Sigmoid colon (tissue), 7 donors: ENCODE measurements around the gene CD34. TPM values are rescaled to one million over a fixed set of nuclear protein-coding genes. Genes with fewer than 3 reads are reported as not detected.

Experiments
- DNase-seq: peaks from one replicate; pipeline ENCODE4 v3.0.0-alpha.2; 2019
- H3K27ac ChIP-seq, 4 donors: fragments of 200-600 bp; sonication (generic); one replicate each; pipeline ENCODE4 v1.5.1; 2016 to 2019; ENCODE audit warnings: mild to moderate bottlenecking in 1 of 4
- H3K27me3 ChIP-seq, 3 donors: fragments of 200-600 bp; sonication (generic); one replicate each; pipeline ENCODE4 v1.5.1; 2019; ENCODE audit warnings: mild to moderate bottlenecking in 1 of 3
- H3K36me3 ChIP-seq, 4 donors: fragments of 200-600 bp; sonication (generic); one replicate each; pipeline ENCODE4 v1.5.1; 2016 to 2019
- H3K4me1 ChIP-seq, 4 donors: fragments of 200-600 bp; sonication (generic); one replicate each; pipeline ENCODE4 v1.5.1; 2017 to 2019
- H3K4me3 ChIP-seq, 4 donors: fragments of 200-600 bp; sonication (generic); one replicate each; pipeline ENCODE4 v1.5.1; 2017 to 2019; ENCODE audit warnings: mild to moderate bottlenecking in 2 of 4, moderate library complexity in 1 of 4
- H3K9me3 ChIP-seq, 4 donors: fragments of 200-600 bp in 3 of 4; sonication (generic) in 3 of 4; one replicate each; pipeline versions ENCODE4 v1.5.1 to v1.6.1; 2013 to 2019
- CTCF ChIP-seq, 4 experiments: fragments of 450-650 bp in 3 of 4; fragments of 200-600 bp in 1 of 4; IDR thresholded peaks; one replicate each; pipeline ENCODE4 v1.5.1; 2016 to 2019; ENCODE audit warnings: antibody characterized with exemption in 4 of 4, mild to moderate bottlenecking in 3 of 4, moderate library complexity in 2 of 4
- EP300 ChIP-seq, 4 donors: sonication (generic); formaldehyde crosslinking; IDR thresholded peaks; one replicate each; pipeline ENCODE4 v1.6.1; 2017; ENCODE audit warnings: antibody characterized with exemption in 4 of 4
- POLR2A ChIP-seq, 2 donors: fragments of 450-650 bp; IDR thresholded peaks; one replicate each; pipeline ENCODE4 v1.6.1; 2016; ENCODE audit warnings: antibody characterized with exemption in 2 of 2, mild to moderate bottlenecking in 2 of 2, moderate library complexity in 2 of 2
- POLR2AphosphoS5 ChIP-seq, 4 donors: sonication (generic); formaldehyde crosslinking; IDR thresholded peaks; one replicate each; pipeline ENCODE4 v1.6.1; 2017; ENCODE audit warnings: antibody characterized with exemption in 4 of 4
- WGBS, 2 donors: extraction: QIAGEN DNeasy Blood & Tissue Kit; methylation state at CpG; one replicate each; pipeline ENCODE4 v1.1.7; 2013; 5-methylcytosine and 5-hydroxymethylcytosine counted together
- intact Hi-C: fragments of 100-400 bp; cut with DNase I; formaldehyde crosslinking; loops from one replicate; pipeline ENCODE4 v1.15.1; 2023
- polyA plus RNA-seq, 3 donors: library from polyadenylated mRNA; stranded (reverse); fragments of 200-250 nt; gene quantifications; one replicate each; pipeline ENCODE4 v1.2.3, GENCODE V29; 2013
- total RNA-seq, 4 donors: library from RNA; depleted of rRNA; stranded (reverse); fragments of >200 nt; gene quantifications; one replicate each; pipeline ENCODE4 v1.1.0, GENCODE V29; 2016
- donor health status: healthy with polysubstance abuse.
- donor health status: Bipolar disorder and iron deficiency.
- donor health status: healthy.

CD34 gene
- total and polyA plus RNA-seq, 7 donors, result 1.8 to 58.7 (median 15.9) TPM

GRCh38 chr1:207844371-207844770 is 66.6 kb downstream of the CD34 start:
- peak overlapping the region in 1 of 4 donors; percentile 45 for H3K27ac ChIP-seq

GRCh38 chr1:207842506-207842905 is 68.4 kb downstream of the CD34 start:
- Histone ChIP-seq H3K4me3 (no peak overlapping the region), H3K9me3 (no peaks in the 10 kb centered on the region), H3K27me3 (no peaks in the 10 kb centered on the region), H3K27ac (no peak overlapping the region), H3K4me1 (peaks cover 0 to 79% (median 61%) of the 10 kb centered on the region in 4 donors), H3K36me3 (no peaks in the 10 kb centered on the region)
- intact Hi-C loops, result loop anchor here (1.0 kb wide), 1 partner anchor 18 kb away; no protein-coding TSS in a partner anchor
- 93 to 95% methylated on average over 6 of the region's 6 CpGs for WGBS, 2 donors
- DNase-seq, result no peak
- TF ChIP-seq POLR2A (IDR thresholded peaks at IDR 0.05) (no peak), EP300 (IDR thresholded peaks at IDR 0.05) (no peak), POLR2AphosphoS5 (IDR thresholded peaks at IDR 0.05) (no peak), CTCF (IDR thresholded peaks at IDR 0.05) (no peak)

More at GRCh38 chr1:207844371-207844770, 66.6 kb downstream of the CD34 start:
- intact Hi-C loops, result no loop called here
- H3K9me3 ChIP-seq, result no peaks in the 10 kb centered on the region
- H3K4me1 ChIP-seq, result peaks cover 0 to 79% (median 54%) of the 10 kb centered on the region in 4 donors
- DNase-seq, result no peak
- no peaks in the 10 kb centered on the region for H3K27me3 ChIP-seq
- WGBS, 2 donors, result 78 to 86% methylated on average over 2 of the region's 2 CpGs
- TF ChIP-seq CTCF (IDR thresholded peaks at IDR 0.05), result no peak
- TF ChIP-seq POLR2AphosphoS5 (IDR thresholded peaks at IDR 0.05), result no peak
- no peak for TF ChIP-seq EP300 (IDR thresholded peaks at IDR 0.05)
- TF ChIP-seq POLR2A (IDR thresholded peaks at IDR 0.05), result no peak
- no peaks in the 10 kb centered on the region for H3K36me3 ChIP-seq
- no peak overlapping the region for H3K4me3 ChIP-seq

GRCh38 chr1:207841901-207842300 is 69.0 kb downstream of the CD34 start:
- Histone ChIP-seq H3K4me3 (no peak overlapping the region), H3K36me3 (no peaks in the 10 kb centered on the region), H3K27ac (peak overlapping the region in 3 of 4 donors; percentile 6 to 32 (median 29)), H3K9me3 (no peaks in the 10 kb centered on the region), H3K27me3 (no peaks in the 10 kb centered on the region), H3K4me1 (peaks cover 0 to 79% (median 64%) of the 10 kb centered on the region in 4 donors)
- DNase-seq, result no peak
- intact Hi-C loops, result loop anchor here (1.0 kb wide), 1 partner anchor 18 kb away; no protein-coding TSS in a partner anchor
- TF ChIP-seq CTCF (IDR thresholded peaks at IDR 0.05), result no peak
- no peak for TF ChIP-seq EP300 (IDR thresholded peaks at IDR 0.05)
- TF ChIP-seq POLR2AphosphoS5 (IDR thresholded peaks at IDR 0.05), result no peak
- TF ChIP-seq POLR2A (IDR thresholded peaks at IDR 0.05), result no peak
- WGBS, 2 donors, result 65 to 74% methylated on average over 4 of the region's 4 CpGs

GRCh38 chr1:207841293-207841692 is 69.6 kb downstream of the CD34 start:
- H3K27me3 ChIP-seq, result no peaks in the 10 kb centered on the region
- H3K36me3 ChIP-seq, result no peaks in the 10 kb centered on the region
- peaks cover 0 to 83% (median 68%) of the 10 kb centered on the region in 4 donors for H3K4me1 ChIP-seq
- no peak for TF ChIP-seq EP300 (IDR thresholded peaks at IDR 0.05)
- TF ChIP-seq CTCF (IDR thresholded peaks at IDR 0.05), result no peak
- TF ChIP-seq POLR2AphosphoS5 (IDR thresholded peaks at IDR 0.05), result no peak
- no peak for TF ChIP-seq POLR2A (IDR thresholded peaks at IDR 0.05)
- H3K9me3 ChIP-seq, result no peaks in the 10 kb centered on the region
- intact Hi-C loops, result no loop called here
- DNase-seq, result no peak
- H3K27ac ChIP-seq, result peak overlapping the region in 1 of 4 donors; percentile 29
- 64 to 89% methylated on average over 1 of the region's 1 CpG for WGBS, 2 donors
- no peak overlapping the region for H3K4me3 ChIP-seq

GRCh38 chr1:207840380-207840779 is 70.5 kb downstream of the CD34 start:
- WGBS, 2 donors, result 94 to 97% methylated on average over 2 of the region's 2 CpGs
- Histone ChIP-seq H3K4me1 (peaks cover 0 to 83% (median 69%) of the 10 kb centered on the region in 4 donors), H3K27ac (peak overlapping the region in 3 of 4 donors; percentile 33 to 95 (median 68)), H3K9me3 (no peaks in the 10 kb centered on the region), H3K27me3 (no peaks in the 10 kb centered on the region), H3K4me3 (no peak overlapping the region), H3K36me3 (no peaks in the 10 kb centered on the region)
- no peak for TF ChIP-seq POLR2A (IDR thresholded peaks at IDR 0.05)
- no peak for TF ChIP-seq EP300 (IDR thresholded peaks at IDR 0.05)
- no peak for TF ChIP-seq POLR2AphosphoS5 (IDR thresholded peaks at IDR 0.05)
- intact Hi-C loops, result no loop called here
- no peak for DNase-seq
